HG02973 (cell line): Measurements from ENCODE around the gene CHST11.

Experiments used
- ATAC-seq: cut with Tn5 transposase; IDR thresholded peaks from one replicate; pipeline ENCODE4 v1.9.1; 2021; ENCODE audit warnings: moderate library complexity; ENCODE audit not compliant: unreplicated experiment

The CHST11 gene

DNA sequence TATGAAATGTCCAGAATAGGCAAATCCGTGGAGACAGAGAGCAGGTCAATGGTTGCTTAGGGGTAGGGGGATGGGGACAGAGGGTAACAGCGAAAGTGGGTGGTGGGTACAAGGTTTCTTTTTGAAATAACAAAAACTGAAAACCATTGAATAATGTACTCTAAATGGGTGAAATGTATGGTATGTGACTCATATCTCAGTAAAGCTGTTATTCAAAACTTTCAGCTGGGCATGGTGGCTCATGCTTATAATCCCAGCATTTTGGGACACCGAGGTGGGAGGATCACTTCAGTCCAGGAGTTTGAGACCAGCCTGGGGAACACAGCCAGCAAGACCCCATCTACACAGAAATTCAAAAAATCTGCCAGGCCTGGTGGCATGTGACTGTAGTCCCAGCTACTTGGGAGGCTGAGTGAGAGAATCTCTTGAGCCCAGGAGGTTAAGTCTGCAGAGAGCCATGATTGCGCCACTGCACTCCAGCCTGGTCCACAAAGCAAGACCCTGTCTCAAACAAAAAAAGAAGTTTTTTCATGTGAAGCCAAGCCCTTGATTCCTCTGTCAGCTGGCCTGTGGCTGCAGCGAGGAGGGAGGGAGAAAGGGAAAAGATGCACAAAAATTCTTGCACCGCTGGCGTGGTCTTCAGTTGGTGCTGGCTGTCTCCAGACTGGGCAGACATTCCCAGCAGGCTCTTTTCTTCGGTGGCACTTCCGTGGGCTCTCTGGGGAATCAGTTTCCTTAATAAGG lies 253.1 kb downstream of the CHST11 start:
- ATAC-seq = no peak

DNA sequence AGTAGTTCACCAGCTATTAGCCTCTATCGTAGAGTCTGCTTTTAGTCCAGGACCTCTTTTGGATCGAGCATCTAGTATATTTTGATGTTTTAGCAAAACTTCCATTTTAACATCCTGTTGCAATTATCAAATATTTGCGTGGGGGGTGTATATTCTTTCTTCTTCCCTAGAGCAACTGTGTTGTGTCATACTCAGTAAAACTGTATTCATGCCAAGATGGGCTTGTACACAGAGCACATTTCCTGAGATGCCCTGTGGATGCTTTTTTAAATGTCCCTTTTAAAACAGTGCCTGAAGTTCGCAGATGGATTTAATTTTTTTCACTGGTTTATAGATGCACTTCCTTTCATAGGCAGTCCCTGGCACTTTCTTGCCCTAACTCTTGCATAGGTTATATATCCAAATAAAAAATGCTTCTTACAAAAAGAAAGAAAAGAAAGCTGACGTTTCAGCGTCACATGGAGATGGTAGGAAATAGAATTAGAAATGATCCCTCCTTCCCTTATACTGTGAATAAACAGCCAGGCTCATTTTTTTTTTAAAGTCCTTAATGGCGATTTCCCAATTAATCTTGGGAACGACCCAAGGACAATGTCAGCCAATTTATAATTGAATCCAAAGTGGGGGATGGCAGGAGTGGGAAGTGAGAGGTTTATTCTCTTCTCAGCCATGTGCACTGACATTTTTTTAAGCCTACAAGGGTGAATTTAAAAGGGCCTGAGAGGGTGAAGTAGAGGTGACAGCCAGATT lies 254.4 kb downstream of the CHST11 start:
- no peak for ATAC-seq

DNA sequence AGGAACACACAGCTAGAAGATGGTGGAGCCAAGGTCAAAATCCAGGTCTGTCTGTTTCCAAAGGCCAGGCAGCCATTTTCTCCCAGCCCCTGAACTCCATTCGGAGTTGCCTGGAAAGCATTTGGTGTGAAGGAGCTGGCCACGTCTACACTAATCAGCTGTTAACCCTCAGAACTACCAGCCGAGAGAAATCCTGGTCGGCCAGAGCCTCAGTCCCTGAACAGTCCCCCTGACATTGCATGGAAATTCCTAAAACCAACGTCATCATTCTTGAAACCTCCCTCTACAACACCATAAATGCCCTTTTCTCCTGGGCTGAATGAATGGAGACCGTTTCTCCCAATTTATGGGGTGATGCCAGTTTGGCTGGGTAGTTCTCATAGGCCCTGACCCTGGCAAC lies 255.7 kb downstream of the CHST11 start:
- no peak for ATAC-seq

DNA sequence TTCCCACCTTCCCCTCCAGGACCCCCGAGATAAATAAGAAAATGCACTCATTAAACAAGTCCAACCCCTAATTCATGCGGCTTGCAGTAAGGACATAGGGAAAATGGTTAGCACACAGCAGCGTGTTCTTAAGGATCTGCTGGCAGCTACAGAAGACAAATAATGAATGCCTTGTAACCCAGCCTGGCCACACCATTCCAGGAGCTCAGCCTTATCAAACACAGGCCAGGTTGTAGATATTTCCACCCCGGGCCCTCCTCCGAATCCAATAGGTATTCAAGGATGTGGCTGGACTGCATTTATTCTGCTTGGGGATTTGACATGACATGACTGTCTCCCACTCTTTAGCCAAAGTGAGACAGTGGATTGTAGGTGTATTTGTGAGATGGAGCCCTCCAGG lies 256.2 kb downstream of the CHST11 start:
- no peak for ATAC-seq

DNA sequence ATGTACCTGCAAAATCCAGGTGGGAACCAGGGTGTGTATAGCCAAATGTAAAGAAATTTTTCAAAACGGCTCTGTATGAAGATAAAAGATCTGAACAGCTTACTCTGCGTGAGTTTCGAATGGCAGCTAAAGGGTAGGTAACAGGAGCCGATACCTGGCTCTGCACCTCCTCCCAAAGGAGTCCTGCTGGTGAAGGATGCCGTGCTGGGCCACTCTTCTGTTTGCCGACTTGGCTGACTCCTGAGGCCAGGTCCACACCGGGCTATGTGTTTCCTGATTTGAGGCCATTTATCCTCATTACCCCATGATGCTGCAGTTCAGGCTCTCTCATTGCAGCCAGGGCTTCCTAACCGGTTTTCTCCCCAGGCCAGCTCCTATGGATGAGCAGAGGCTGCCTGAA lies 256.7 kb downstream of the CHST11 start:
- ATAC-seq = no peak

DNA sequence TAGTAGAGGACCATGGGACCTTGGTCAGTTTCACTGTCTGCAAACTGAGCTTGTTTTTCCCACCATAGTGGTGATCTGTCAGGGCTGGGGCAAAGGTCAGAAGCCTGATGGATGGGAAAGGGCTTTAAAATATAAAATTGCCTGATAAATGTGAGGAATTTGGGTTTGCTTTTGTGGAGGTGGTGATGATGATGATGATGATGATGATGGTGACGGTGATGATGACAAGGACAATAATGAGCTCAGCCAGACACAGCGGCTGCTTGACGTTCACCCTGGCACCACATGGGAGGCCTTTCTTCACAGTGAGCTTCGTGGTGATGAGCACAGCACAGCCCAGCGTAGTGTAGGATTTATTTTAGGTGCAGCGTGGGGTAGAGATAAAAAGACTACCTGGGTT lies 257.6 kb downstream of the CHST11 start:
- no peak for ATAC-seq

DNA sequence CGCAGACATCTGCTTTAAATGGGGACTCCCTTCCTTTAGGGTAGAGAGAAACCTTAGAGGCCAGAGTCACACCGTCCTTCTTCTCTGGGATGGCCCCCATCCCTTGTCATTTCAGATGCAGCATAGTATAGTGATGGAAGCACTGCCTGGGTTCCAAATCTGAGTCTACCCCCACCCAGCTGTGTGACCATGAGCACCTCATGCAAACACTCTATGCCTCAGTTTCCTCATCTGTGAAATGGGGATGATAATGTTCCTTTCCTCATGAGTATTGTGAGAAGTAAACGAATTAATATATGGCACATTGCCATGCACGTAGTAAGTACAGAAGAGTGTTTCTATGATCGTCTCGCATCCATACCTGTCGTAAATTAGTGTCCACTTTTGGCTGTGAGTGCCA lies 259.4 kb downstream of the CHST11 start:
- ATAC-seq = no peak

DNA sequence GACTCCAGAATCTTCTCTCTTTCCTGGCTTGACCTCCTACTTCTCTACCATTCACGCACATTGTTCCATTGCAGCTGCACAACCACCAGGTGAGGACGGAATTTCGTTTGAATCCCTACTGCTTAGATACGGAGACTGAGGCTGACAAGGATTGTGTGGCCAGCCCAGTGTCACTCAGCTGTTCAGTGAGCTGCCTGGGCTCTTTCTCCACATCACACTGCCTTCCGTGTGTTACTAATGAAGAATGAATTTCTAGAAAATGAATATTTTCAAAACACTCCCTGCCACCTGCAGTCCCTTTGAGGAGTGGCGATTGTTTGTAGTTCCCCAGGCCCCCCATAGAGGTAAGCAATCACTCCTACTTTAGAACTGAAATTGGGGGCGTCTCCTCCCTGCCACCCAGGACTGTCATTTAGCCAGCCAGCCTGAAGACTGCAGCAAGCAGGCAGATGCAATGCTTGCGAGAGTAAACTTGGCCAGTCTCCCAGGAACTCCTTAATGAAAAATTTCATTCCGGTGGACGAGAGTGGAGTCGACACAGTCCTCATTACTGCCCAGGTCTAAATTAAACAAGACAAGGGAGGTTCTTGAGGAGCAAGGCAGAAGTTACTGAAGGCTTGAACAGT lies 261.7 kb downstream of the CHST11 start:
- no peak for ATAC-seq

DNA sequence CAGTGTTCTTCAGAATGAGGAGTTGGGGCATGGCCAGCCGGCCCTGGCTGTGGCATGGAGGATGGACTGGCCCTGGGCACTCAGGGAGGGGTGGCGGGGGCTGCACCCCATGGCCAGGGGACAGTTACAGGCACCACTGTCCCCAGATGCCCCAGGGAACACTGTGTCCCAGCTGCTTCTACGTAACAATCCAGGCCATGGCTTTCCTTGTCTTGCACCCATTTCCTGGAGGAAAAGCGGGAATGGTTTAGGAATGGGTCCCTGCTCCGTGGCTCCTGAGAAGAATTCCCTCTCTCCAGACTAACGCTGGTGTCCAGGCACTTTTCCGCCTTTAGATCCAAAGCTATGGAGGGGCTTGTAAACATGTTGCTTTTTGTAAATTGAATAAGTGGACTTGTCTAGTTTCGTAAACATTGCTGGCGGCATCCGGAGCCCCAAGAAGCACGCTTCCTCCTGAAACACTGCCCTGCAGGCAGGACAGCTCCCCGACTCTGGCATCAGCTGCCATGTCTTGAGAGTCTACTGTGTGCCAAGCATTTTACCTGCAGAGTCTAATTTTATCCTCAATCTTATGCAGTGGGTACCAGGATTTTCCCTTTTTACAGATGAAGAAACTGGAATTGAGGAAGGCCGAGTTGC lies 263.1 kb downstream of the CHST11 start:
- ATAC-seq = no peak

DNA sequence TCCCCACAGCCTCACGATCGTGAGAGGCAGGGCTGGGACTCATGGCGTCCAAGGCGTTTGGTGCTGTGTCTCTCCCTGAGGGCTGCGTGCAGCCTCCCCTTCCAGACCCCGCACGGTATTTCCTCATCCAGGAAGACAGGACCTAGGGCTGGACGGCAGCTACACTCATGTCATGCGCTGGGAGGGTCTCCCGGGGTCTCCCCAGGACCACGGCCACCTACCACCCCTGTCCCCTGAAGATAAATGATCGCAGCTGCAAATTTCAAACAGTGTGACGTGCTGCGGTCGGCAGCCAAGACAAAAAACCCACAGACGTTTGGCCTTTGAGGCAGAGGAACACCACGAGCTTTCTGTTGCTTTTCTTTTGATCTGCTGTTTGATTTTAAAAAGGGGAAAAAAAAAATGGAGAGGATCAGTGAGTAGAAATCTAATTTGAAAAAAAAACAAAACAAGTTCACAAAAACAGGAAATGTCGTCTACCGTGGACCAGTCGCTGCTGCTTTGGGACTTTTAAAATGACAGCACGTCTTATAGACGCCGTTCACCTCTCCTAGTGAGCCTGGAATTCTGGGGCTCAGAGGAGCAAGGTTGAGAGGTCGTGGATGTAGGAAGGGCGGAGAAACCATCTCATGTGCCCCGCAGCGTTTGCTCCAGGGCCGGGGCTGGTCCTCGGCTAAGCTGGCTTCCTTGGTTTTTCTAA lies 263.7 kb downstream of the CHST11 start:
- ATAC-seq = no peak

DNA sequence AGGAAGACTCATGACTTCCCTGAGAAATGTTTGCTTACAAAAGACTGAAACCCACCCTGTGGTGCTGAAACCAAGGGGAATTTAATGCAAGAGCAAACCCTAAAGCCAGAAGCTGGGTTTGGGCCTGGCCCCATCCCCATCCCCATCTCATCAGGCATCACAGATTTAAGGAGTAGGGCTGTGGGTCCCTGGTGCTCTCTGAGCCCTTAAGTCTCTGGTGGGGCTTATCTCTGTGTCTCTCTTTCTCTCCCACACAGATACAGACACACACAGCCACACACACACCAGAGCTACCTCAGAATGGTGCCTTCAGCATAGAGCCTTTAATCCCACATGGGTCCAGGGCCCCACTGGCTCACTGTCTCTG lies 264.3 kb downstream of the CHST11 start:
- no peak for ATAC-seq

DNA sequence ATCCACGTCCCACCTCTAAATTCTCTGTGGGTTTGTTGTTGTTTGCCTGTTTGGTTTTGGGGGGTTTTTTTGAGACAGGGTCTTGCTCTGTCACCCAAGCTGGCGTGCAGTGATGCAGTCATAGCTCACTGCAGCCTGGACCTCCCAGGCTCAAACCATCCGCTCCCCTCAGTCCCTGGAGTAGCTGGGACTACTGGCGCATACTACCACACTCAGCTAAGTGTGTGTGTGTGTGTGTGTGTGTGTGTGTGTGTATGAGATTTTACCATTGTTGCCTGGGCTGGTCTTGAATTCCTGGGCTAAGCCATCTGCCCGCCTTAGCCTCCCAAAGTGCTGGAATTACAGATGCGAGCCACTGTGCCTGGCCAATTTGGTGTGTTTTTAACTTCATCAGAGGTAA lies 265.2 kb downstream of the CHST11 start:
- ATAC-seq = no peak

DNA sequence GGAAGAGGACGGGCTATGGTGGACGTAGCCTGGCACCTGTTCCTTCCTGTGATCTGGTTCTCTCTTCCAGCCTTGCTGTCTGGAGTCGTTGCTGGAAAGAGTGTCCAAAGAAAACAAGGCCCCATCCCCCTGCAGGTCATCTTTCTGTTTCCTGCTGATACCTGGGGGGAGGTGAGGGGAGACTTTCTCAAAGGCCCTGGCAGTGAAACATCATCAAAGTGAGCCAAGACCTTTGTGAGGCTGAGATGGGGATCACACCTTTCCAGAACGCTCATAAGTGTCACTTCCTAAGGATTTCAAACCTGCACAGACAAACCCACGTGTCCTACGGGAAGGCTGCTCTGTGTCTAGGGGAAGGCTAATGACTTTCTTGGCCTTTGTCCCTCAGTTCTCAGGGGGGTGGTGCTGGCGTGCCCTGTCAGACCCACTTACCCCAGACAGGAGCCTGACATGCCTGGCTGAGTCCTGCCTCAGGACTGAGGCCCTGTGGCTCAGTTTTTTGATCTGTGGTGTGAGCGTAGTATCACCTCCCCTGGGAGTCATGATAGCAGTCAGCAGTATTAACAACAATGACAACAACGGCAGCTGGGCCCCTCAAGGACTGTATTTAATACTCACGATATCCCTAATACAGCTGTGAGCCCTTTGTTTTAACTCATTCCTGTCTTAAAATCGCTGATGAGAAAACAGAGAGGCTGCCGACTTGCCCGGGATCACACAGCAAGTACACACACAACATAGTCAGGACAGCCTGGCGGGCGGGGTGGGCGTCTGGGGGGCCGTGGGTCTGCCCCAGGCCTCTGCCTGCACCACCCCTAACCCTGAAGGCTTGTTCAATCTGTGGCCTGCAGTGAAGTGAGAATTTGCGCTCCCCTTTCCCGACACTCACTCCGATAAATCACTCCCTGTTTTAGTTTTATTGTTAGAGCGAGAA lies 266.1 kb downstream of the CHST11 start:
- ATAC-seq = no peak

DNA sequence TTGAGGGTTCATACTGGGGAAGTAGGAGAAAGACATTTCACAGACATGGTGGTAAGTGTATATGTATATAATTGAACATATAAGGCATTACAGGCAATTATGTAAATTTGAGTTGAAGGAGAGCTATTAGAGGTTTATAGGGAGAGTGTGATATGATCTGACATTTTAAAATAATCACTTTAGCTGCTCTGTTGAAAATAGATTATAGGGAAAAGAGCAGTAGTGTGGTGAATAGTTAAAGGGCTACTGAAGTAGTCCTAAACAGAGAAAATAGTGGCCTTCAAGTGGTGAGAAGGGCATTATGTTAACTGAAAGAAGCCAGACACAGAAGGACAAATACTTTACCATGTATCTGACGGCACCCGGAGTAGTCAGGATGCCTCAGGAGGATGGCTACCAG lies 267.1 kb downstream of the CHST11 start:
- no peak for ATAC-seq

DNA sequence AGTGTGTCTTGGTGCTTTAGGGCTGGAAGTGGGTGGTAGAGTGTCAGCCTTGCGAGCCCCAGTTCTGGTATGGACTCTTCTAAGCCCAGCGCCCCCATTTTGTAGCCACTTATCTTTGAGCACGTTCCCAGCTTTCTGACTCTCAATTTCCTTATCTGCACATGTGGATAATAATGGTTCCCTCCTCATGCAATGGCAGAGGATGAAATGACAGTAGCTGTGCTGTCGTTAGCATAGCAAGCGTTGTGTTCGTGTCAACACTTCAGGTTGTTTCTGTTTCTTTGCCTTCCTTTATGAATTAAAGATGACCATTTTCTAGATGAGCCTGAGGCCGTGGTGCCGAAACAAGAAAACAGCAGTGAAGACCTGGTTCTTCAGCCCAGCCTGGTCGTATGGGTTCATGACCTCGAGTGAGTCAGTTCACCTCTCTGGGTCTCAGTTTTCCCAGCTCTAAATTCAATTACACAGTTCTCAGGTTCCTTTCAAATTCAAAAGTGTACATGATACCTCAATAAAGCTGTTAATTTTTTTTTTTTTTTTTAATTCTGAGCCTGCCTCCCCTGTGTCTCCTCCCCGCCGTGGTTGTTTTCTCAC lies 268.3 kb downstream of the CHST11 start:
- ATAC-seq = no peak

DNA sequence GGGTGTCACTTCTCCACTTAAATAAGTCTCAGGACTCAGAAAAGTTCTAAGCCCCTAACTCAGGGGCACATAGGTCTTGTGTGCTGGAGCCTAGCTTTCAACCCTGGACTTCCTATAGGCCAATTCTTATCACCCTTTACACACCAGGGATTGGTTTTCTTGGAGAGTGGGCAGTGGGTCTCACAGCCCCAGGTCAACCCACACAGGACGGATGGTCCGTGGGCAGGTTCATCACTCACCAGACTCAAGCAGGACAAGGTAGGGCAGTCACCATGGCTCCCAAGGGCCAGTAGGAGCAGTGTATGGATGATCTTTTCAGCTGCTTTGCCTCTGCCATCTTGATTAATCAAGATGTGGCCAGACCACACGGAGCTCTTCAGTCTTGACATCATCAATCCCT lies 268.9 kb downstream of the CHST11 start:
- ATAC-seq = no peak

DNA sequence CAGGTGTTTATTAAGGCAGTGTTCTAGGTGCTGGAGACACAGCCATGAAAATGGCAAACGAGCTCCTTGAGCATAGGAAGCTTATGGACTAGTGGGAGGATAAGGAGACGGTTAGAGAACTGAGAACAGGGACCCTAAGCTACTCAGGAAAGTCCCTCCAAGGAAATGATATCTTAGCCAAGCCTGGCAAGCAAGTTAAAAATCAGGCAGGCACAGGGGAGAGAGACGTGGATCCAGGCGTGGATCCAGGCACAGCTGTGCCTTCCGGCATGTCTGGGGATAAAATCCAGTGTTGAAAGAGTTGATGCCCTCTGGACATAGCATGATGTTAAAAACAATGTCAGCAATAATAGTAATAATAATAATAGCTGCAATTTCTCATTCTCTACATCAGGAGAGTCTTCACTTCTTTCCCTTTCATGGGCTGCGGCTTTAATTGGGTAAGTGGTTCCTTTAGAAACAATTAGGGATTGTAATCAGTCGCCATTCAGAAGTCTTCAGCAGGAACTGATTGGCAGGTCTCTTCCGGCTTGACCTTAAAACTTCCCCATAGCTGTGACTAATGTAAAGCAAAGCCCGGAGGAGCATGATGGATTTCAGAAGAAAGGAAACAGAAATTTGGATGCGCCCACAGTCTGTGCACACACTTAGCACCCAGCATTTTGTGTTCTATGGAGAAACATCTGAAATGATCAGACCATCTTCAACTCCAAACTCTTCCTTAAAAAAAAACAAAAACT lies 271.1 kb downstream of the CHST11 start:
- ATAC-seq = no peak

DNA sequence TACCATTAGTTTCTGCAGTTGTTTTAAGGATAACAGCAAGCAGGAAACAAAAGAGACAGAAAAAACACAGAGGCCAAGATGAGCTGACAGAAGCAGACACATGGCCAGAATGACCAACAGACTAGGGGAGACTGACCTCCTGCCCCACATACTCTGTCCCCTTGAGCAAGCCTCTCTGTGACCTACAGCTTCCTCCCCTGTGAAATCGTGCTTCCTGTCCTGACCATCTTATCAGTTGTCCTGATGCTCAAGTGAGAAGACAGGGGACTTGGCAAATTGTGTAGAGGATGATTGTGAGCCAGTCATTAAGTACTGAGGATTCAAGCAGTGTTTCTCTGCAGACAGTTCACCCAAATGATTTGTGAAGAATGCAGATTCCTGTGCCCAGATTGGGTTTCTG lies 272.3 kb downstream of the CHST11 start:
- no peak for ATAC-seq
